AG09319 (cell line): ENCODE measurements around the gene OR4D1.
"Not testable (repeated sequence)": the region's sequence is repeated elsewhere in the genome, so short reads cannot be mapped to it uniquely, and the experiment has no call there.

Source experiments
- DNase-seq: peaks from one replicate; pipeline ENCODE4 v3.0.0-alpha.2; 2010; ENCODE audit warnings: low read depth; ENCODE audit errors: extremely low read depth
- TF ChIP-seq, protein P1 (sequence below): IDR thresholded peaks from 2 replicates; pipeline ENCODE4 v1.5.1; 2011; ENCODE audit warnings: low read depth, mild to moderate bottlenecking, inconsistent platforms, low read length, moderate library complexity

OR4D1 gene

DNA sequence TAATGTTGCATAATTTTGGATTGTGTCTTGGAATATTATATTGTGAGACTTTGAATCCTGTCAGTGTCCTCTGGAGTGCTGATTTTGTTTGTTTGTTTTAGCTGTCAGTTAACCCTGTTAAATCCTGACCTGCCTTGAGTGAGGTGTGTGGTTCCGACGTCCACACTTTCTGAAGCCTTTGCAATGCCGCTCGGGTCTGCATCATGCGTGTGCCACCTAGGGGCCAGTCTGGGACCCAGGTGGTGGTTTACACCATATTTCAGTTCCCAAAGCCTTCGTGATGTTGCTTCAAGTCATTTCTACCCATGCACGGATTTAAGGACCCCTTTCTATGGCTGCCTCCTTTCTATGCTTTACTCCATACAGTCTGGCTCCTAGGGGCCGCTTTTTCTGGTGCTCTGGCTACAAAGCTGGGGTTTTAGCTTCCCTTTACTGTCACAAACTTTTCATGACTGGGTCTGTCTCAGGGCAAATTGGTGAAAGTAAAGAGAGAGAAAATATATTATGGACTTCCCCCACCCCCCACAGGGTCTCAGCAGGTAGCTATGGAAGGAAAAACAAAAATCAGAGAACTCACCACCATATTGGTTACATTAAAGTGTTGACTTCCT is 11.4 kb upstream of the OR4D1 start:
- TF ChIP-seq, protein P1, sequence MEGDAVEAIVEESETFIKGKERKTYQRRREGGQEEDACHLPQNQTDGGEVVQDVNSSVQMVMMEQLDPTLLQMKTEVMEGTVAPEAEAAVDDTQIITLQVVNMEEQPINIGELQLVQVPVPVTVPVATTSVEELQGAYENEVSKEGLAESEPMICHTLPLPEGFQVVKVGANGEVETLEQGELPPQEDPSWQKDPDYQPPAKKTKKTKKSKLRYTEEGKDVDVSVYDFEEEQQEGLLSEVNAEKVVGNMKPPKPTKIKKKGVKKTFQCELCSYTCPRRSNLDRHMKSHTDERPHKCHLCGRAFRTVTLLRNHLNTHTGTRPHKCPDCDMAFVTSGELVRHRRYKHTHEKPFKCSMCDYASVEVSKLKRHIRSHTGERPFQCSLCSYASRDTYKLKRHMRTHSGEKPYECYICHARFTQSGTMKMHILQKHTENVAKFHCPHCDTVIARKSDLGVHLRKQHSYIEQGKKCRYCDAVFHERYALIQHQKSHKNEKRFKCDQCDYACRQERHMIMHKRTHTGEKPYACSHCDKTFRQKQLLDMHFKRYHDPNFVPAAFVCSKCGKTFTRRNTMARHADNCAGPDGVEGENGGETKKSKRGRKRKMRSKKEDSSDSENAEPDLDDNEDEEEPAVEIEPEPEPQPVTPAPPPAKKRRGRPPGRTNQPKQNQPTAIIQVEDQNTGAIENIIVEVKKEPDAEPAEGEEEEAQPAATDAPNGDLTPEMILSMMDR = no peak; the same call in 1 of the 2 replicates
- no peak for DNase-seq

GRCh38 chr17:58141505-58141904 is 6.7 kb upstream of the OR4D1 start:
- TF ChIP-seq, protein P1 = no peak

DNA sequence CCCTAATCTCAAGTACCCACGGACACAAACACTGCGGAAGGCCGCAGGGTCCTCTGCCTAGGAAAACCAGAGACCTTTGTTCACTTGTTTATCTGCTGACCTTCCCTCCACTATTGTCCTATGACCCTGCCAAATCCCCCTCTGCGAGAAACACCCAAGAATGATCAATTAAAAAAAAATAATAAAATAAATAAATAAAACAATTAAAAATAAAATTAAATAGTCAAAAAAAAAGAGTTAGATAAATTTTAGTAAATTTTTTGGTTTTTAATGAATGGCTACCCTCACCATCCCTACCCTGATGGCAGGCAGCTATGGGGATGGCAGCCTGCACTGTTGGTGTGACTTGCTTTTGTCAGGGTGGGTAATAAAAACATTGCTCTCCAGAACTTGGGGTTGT is 4.8 kb upstream of the OR4D1 start:
- DNase-seq = not testable (repeated sequence)

More at GRCh38 chr17:58141505-58141904, 6.7 kb upstream of the OR4D1 start:
- no peak for DNase-seq

DNA sequence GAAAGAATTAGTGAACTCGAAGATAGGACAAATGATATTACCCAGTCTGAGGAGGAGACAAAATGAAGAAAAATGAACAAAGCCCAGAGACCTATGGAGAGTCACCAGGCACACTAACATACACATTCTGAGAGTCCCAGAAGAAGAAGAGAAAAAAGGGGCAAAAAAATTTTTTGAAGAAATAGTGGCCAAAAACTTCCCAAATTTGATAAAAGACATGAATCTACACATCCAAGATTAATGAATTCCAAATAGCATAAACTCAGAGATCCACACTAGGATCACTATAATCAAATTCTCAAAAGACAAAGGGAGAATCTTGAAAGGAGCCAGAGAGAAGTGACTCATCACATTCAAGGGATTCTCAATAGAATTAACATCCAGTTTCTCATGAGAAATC is 3.4 kb upstream of the OR4D1 start:
- no peak for DNase-seq
- TF ChIP-seq, protein P1 = no peak

- TF ChIP-seq, protein P1 = no peak
- no peak for DNase-seq
These were observed 425 bp downstream of the OR4D1 start for GRCh38 chr17:58148609-58149008.

- no peak for DNase-seq
- TF ChIP-seq, protein P1 = no peak
These were observed 2.2 kb downstream of the OR4D1 start for GRCh38 chr17:58150394-58150793.

GRCh38 chr17:58153046-58153445 is 4.9 kb downstream of the OR4D1 start:
- TF ChIP-seq, protein P1 = no peak
- DNase-seq = no peak

- TF ChIP-seq, protein P1 = no peak
- no peak for DNase-seq
These were observed 5.5 kb downstream of the OR4D1 start for GRCh38 chr17:58153671-58154070.
